ENCODE measurements around the gene INPP5D.
"Not testable (repeated sequence)": the region's sequence is repeated elsewhere in the genome, so short reads cannot be mapped to it uniquely, and the experiment has no call there.

Gene INPP5D

DNA sequence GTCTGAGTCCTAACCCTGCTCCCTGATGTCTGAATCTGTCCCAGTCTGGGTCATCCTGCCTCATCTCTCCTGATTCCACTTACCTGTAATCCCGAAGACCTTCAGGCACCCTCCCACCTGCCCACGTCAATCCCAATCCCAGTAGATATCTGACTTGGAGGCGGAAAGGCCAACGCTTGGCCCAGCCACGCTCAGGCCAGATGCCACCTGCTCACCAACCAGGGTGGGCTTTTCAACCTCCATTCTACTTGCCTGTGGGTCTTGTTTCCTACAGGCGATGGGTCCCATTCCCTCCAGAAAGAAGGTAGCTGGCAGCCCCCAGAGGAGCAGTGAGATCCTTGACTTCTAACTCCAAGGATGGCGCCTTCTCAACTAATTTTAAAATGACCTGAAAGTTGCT, 59.7 kb downstream of the INPP5D start:
- H3K4me3 ChIP-seq (replicated peaks; ENCODE audit: low read depth, low read length): no peak overlapping the region
- no peak for DNase-seq (ENCODE audit: low read depth)
- TF ChIP-seq, protein P1, sequence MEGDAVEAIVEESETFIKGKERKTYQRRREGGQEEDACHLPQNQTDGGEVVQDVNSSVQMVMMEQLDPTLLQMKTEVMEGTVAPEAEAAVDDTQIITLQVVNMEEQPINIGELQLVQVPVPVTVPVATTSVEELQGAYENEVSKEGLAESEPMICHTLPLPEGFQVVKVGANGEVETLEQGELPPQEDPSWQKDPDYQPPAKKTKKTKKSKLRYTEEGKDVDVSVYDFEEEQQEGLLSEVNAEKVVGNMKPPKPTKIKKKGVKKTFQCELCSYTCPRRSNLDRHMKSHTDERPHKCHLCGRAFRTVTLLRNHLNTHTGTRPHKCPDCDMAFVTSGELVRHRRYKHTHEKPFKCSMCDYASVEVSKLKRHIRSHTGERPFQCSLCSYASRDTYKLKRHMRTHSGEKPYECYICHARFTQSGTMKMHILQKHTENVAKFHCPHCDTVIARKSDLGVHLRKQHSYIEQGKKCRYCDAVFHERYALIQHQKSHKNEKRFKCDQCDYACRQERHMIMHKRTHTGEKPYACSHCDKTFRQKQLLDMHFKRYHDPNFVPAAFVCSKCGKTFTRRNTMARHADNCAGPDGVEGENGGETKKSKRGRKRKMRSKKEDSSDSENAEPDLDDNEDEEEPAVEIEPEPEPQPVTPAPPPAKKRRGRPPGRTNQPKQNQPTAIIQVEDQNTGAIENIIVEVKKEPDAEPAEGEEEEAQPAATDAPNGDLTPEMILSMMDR (IDR thresholded peaks at IDR 0.05; ENCODE audit: low read length, missing control alignments): no peak

DNA sequence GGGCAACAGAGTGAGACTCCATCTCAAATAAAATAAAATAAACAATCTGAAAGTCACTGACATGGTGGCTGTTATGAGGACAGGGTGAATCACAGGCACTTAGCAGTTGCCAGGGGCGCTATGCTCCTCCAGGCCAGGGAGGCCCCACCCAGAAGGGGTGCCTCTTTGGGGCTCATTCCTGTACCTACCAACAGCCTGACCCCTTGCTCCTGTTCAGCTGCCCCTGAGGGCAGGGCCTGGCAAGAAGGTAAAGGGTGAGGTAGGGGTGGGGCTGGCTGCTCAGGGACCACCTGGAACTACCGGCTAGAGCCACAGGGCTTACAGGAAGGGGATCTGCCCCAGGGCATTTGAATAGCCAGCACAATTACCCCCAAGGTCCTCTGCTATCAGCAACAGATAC, 60.3 kb downstream of the INPP5D start:
- DNase-seq (ENCODE audit: low read depth): no peak
- TF ChIP-seq, protein P1 (IDR thresholded peaks at IDR 0.05; ENCODE audit: low read length, missing control alignments): no peak
- no peak overlapping the region for H3K4me3 ChIP-seq (replicated peaks; ENCODE audit: low read depth, low read length)

DNA sequence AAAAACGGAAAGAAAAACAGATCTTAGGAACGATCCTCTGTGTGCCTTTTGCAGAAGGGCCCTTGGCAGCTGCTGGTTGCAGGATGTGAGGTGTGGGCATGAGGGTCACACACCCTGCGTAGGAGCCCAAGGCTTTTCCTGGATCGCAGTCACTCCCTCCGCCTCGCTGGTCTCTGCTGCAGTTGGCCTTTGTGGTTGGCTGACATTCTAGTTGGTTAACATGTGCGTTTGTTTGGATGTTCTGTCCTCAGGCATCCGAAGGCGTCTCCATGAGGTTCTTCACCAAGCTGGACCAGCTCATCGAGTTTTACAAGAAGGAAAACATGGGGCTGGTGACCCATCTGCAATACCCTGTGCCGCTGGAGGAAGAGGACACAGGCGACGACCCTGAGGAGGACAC, 61.7 kb downstream of the INPP5D start:
- H3K4me3 ChIP-seq (replicated peaks; ENCODE audit: low read depth, low read length): no peak overlapping the region
- TF ChIP-seq, protein P1 (IDR thresholded peaks at IDR 0.05; ENCODE audit: low read length, missing control alignments): no peak
- no peak for DNase-seq (ENCODE audit: low read depth)

GRCh38 chr2:233122541-233122940, 62.4 kb downstream of the INPP5D start:
- no peak overlapping the region for H3K4me3 ChIP-seq (replicated peaks; ENCODE audit: low read depth, low read length)
- no peak for DNase-seq (ENCODE audit: low read depth)
- TF ChIP-seq, protein P1 (IDR thresholded peaks at IDR 0.05; ENCODE audit: low read length, missing control alignments): no peak

DNA sequence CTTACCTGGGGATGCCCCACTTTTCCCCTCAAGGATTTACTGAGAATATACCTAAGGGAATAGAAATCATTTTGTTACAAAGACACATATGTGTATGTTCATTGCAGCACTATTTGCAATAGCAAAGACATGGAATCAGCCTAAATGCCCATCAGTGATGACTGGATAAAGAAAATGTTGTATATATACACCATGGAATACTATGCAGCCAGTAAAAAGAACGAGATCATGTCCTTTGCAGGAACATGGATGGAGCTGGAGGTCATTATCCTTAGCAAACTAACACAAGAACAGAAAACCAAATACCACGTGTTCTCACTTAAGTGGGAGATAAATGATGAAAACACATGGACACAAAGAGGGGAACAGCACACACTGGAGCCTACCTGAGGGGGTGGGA, 63.4 kb downstream of the INPP5D start:
- not testable (repeated sequence) for DNase-seq (ENCODE audit: low read depth)

GRCh38 chr2:233124421-233125080, 64.4 kb downstream of the INPP5D start:
- no peak overlapping the region for H3K4me3 ChIP-seq (replicated peaks; ENCODE audit: low read depth, low read length)
- TF ChIP-seq, protein P1 (IDR thresholded peaks at IDR 0.05; ENCODE audit: low read length, missing control alignments): no peak
- DNase-seq (ENCODE audit: low read depth): no peak

More for the DNA sequence above, 63.4 kb downstream of the INPP5D start:
- not testable (repeated sequence) for H3K4me3 ChIP-seq (replicated peaks; ENCODE audit: low read depth, low read length)

- TF ChIP-seq, protein P1 (IDR thresholded peaks at IDR 0.05; ENCODE audit: low read length, missing control alignments): no peak
- no peak overlapping the region for H3K4me3 ChIP-seq (replicated peaks; ENCODE audit: low read depth, low read length)
- DNase-seq (ENCODE audit: low read depth): no peak
These were observed 65.4 kb downstream of the INPP5D start for GRCh38 chr2:233125455-233126065.
